ENCODE measurements around the gene RPS19BP1.

DNA sequence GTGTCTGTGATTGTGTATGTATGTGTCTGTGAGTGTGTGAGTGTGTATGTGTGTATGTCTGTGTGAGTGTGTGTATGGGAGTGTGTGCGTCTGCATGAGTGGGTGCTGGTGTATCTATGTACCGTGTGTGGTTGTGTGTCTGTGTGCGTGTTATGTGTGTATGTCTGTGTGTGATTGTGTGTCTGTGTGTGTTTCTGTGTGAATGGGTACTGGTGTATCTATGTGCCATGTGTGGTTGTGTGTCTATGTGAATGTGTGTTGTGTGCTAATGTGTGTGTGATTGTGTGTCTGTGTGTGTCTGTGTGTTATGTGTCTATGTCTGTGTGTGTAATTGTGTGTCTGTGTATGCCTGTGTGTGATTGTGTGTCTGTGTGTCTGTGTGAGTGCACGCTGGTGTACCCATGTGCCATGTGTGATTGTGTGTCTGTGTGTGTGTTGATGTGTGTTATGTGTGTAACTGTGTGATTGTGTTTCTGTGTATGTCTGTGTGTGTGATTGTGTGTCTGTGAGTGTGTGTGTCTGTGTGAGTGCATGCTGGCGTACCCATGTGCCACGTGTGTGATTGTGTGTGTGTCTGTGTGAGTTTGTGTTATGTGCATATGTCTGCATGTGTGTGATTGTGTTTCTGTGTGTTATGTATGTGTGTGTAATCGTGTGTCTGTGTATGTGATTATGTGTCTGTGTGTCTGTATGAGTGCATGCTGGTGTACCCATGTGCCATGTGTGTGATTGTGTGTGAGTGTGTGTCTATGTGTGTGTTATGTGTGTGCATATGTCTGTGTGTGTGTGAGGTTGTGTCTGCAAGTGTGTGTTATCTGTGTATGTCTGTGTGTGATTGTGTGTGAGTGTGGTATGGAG lies 31.3 kb upstream of the RPS19BP1 start:
- TF ChIP-seq POLR2AphosphoS5 (IDR thresholded peaks at IDR 0.05; ENCODE audit: borderline replicate concordance, low read depth, low read length) = no peak
- TF ChIP-seq EZH2 (IDR thresholded peaks at IDR 0.05) = no peak
- TF ChIP-seq FOXP2 (optimal IDR thresholded peaks at IDR 0.05; ENCODE audit: control extremely low read depth, extremely low read length, insufficient read depth) = no peak
